GM06990 (cell line): ENCODE measurements around the gene SLC6A18.

Source experiments
- DNase-seq: peaks from one replicate; pipeline ENCODE4 v3.0.0-alpha.2; 2011; ENCODE audit not compliant: insufficient read length; ENCODE audit errors: extremely low read depth
- H3K27me3 ChIP-seq: replicated peaks from 2 replicates; pipeline ENCODE4 v1.6.0; 2011; ENCODE audit warnings: low read length; ENCODE audit not compliant: control insufficient read depth, insufficient read depth
- H3K36me3 ChIP-seq: 2 replicates; pipeline ENCODE4 v1.5.1; 2011; ENCODE audit warnings: low read length; ENCODE audit not compliant: control insufficient read depth, insufficient read depth
- H3K4me3 ChIP-seq: replicated peaks from 2 replicates; pipeline ENCODE4 v1.5.1; 2011; ENCODE audit warnings: low read depth, mild to moderate bottlenecking, control low read depth, low read length
- CTCF ChIP-seq: IDR thresholded peaks from 2 replicates; pipeline ENCODE4 v1.5.1; 2011; ENCODE audit warnings: low read length, control low read depth, mild to moderate bottlenecking, inconsistent platforms; ENCODE audit not compliant: insufficient read depth, poor library complexity, severe bottlenecking

Gene SLC6A18

GRCh38 chr5:1214163-1214935 lies 10.8 kb upstream of the SLC6A18 start:
- no peak overlapping the region for H3K4me3 ChIP-seq
- no peak for DNase-seq
- H3K27me3 ChIP-seq: no peaks in the 10 kb centered on the region; the same call in 1 of the 2 replicates
- TF ChIP-seq CTCF: no peak
- no peaks in the 10 kb centered on the region for H3K36me3 ChIP-seq

- Histone ChIP-seq H3K36me3 (no peaks in the 10 kb centered on the region), H3K4me3 (no peak overlapping the region), H3K27me3 (no peaks in the 10 kb centered on the region)
- no peak for TF ChIP-seq CTCF
- no peak for DNase-seq
These were observed 10.3 kb upstream of the SLC6A18 start for GRCh38 chr5:1214936-1215220.

- H3K36me3 ChIP-seq: no peaks in the 10 kb centered on the region
- DNase-seq: no peak
- no peaks in the 10 kb centered on the region for H3K27me3 ChIP-seq
- H3K4me3 ChIP-seq: no peak overlapping the region
- TF ChIP-seq CTCF: no peak
These were observed 9.7 kb upstream of the SLC6A18 start for GRCh38 chr5:1215320-1216096.

- no peak for DNase-seq
- no peak overlapping the region for H3K4me3 ChIP-seq
- TF ChIP-seq CTCF: no peak
- no peaks in the 10 kb centered on the region for H3K27me3 ChIP-seq
- no peaks in the 10 kb centered on the region for H3K36me3 ChIP-seq
These were observed 8.8 kb upstream of the SLC6A18 start for GRCh38 chr5:1216211-1216917.

- DNase-seq: no peak
- Histone ChIP-seq H3K4me3 (no peak overlapping the region), H3K36me3 (no peaks in the 10 kb centered on the region), H3K27me3 (no peaks in the 10 kb centered on the region)
- TF ChIP-seq CTCF: no peak
These were observed 8.3 kb upstream of the SLC6A18 start for GRCh38 chr5:1216918-1217295.
